IPS-NIHi11 (cell line): Measurements from ENCODE around the gene B4GALNT4.
"Not testable (repeated sequence)": the region's sequence is repeated elsewhere in the genome, so short reads cannot be mapped to it uniquely, and the experiment has no call there.

Source experiments
- DNase-seq: peaks from one replicate; pipeline ENCODE4 v3.0.0; 2012; ENCODE audit warnings: mixed read lengths, low spot score

The B4GALNT4 gene

DNA sequence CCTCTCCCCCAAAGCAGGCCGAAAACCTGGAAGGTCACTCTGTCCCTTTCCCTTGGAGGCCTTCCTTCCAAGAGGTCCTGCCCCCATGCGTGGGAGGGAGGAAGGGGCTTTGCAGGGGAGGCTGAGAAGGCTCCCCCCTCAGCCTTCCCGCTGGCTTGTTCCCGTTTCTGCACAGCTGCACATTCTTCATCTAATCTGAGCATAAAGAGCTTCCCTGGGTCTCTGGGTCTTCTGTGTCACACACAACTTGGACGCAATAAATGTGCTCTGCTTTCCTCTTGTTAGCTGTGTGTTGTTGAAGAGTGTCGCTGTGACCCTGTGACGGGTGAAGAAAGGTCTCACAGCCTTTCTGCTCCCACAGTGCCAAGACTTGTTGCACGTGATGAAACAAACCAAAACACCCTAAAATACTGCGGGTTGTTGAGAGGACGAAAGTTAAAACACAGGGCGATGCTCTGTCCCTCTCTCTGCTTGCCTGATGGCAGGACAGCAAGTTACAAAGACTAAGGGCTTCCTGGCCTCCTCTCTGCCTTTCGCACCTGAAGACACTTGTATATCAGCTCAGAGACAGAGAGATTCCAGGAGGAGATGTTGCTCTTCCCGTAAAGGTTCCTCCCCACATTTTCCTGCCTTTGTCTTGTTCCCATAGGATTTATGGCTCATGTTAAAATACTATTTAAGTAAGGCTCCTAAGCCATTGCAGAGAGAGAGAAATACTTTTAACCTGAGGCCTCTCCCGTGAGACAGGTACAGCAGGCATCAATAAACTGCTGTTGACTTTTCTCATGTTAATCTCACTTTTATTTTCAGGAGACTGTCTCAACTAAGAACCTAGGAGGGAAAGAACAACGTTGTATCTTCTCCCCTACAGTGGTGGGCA lies 33.3 kb upstream of the B4GALNT4 start:
- DNase-seq, result no peak

DNA sequence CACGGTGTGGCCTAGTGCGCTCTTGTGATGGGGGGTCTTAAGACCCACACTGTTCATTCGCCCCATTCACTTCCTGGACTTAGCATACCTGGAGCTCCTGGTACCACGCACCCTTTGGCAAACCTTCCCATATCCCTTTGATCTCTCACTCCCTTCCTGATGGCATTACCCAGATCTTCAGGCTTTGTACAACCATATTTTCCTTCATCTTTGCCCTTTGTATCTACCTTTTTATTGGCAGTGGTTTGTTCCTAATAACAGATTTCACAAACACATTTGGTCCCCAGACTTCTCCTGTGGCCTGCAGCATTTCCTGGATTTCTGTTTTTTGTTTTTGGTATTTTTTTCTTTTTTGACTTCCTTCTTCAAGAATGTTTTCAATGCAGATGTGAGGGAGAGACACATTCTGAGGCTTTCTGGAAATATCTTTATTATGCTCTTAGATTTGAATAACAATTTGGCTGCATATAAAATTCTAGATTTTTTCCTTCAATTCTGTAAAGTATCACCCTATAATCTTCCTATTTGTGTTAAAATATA lies 32.6 kb upstream of the B4GALNT4 start:
- no peak for DNase-seq

DNA sequence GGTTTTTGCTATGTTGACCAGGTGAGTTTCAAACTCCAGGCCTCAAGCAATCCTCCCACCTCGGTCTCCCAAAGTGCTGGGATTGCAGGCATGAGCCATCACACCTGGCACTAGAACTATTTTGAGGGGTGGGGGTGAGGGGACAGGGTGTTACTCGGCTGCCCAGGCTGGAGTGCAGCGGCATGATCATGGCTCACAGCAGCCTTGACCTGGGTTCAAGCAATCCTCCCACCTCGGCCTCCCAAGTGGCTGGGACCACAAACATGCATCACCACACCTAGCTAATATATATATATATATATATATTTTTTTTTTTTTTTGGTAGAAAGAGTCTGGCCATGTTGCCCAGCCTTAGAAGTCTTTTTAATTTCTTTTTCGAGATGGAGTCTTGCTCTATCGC lies 31.6 kb upstream of the B4GALNT4 start:
- DNase-seq, result no peak

DNA sequence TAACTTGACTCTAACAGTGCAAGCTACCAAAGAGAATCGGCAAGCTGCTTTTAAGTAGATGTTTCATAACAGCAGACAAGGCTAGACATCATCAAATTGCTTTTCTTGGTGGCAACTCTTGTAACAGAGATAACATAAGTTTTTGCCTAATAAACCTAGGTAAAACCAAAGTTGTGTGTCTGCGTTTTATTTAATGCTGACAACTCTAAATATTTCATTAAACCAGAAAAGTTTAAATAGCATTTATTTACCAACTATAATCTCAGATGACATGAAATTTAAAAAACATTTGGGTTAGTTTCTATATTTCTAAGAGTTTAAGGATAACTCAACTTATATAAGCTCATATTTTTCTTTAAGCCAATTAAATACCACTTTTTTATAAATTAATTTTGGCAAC lies 29.3 kb upstream of the B4GALNT4 start:
- DNase-seq, result no peak

DNA sequence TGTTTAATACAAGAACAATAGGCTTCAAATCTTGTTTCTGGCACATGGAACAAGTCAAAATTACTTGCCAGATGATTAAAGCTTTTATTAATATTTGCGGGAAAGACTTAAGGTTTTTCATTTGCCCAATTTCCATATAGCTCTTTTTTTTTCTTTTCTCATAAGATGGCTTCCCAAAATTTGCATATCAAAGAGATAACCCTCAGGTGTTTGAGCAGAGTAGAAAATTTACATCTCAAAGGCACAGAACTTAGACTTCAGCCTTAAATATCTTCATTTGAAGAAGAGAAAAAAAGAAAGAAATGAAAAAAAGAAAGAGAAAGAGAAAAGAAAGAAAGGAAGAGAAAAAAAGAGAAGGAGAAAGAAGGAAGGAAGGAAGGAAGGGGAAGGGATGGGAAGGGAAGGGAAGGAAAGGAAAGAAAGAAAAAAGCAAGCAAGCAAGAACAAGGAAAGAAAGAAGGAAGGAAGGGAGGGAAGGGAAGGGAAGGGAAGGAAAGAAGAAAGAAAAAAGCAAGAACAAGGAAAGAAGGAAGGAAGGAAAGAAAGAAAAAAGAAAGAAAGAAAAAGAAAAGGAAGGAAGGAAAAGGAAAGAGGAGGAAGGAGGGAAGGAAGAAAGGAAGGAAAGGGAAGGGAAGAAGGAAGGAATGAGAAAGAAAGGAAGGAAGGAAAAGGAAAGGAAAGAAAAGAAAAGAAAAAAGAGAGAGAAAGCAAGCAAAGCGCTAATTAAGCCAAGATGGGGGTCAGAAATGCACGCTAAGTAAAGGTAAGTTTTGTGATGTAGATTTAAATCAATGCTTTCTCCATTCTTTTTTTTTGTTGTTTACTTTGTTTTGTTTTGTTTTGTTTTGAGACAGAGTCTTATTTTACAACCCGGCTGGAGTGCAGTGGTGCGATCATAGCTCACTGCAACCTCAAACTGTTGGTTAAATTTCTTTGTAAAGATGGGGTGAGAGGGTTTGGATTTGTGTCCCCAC lies 28.5 kb upstream of the B4GALNT4 start:
- no peak for DNase-seq

DNA sequence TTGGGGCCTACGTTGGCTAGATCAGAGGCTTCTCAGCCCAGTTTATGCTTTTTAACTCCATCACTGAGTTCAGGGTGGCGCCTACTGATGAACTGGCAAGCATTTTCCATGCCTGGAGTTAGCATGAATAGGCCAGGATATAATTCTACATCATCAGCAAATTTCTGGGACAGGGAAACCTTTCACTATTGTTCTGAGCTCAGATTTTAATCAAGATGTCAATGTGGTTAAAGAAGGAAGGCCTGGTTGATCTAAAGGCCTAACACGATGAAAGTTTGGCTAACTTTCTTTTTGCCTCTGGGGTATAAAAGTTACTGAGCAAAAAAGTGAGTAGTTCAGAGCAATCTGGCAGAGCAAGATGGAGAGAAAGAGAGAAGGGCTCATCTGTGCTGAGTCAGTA lies 27.0 kb upstream of the B4GALNT4 start:
- no peak for DNase-seq

DNA sequence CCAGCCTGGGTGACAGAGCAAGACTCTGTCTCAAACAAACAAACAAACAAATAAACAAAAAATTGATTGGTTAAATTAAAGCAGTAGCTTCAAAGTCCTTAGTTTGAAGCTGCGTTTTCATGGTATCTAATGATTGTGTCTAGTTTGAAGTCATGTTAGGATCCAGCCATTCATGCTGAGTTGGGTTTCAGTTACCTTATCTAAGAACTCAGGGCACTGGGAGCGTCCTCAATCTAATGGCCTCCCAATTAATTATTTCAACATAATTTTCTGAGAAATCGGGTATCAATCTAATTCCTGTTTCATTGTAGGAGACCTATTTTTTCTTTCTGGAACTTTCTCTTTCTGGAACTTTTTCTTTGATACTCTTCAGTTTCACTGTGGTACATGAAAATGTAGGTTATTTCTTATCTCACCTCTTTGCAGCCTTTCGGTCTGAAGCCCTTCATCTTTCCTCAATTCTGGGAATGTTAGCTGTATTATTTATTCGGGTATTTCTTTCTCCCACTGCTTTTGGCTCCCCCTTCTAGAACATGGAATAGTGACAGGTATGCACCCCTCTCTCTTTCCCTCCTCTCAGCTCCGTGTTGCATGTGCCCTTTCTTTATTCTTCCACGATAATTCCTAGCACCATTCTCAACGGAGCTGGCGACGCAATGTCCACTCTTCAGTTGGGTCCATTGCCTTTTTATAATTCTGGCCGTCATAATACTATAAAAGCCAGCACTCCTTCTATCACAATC lies 24.3 kb upstream of the B4GALNT4 start:
- no peak for DNase-seq

DNA sequence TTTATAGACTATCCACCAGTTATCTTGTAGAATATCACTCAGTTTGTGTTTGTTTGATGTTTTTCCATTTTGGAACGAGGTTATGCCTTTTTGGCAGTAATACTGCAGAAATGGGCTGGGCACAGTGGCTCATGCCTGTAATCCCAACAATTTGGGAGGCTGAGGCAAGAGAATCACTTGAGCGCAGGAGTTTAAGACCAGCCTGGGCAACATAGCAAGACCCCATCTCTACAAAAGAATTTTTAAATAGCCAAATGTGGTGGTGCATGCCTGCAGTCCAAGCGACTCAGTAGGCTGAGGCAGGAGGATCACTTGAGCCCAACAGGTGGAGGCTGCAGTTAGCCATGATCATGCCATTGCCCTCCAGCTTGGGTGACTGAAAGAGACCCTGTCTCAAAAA lies 22.8 kb upstream of the B4GALNT4 start:
- no peak for DNase-seq

DNA sequence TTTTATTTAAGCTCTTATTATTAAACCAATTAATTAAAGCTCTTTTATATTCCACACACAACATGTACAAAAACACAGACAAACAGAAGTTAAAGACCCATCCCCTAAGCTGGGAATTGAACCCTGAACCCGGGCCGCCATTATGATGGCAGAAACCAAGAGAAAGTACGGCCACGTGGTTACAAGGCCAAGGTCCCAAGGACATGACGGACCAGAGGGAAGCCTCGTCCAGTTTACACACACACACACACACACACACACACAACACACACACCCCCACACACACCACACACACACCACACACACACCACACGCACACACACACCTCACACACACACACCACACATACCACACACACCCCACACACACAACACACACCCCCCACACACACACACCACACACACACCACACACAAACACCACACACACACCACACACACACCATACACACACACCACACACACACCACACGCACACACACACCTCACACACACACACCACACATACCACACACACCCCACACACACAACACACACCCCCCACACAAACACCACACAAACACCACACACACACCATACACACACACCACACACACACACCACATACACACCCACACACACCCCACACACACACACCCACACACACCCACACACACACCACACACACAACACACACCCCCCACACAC lies 19.9 kb upstream of the B4GALNT4 start:
- not testable (repeated sequence) for DNase-seq

DNA sequence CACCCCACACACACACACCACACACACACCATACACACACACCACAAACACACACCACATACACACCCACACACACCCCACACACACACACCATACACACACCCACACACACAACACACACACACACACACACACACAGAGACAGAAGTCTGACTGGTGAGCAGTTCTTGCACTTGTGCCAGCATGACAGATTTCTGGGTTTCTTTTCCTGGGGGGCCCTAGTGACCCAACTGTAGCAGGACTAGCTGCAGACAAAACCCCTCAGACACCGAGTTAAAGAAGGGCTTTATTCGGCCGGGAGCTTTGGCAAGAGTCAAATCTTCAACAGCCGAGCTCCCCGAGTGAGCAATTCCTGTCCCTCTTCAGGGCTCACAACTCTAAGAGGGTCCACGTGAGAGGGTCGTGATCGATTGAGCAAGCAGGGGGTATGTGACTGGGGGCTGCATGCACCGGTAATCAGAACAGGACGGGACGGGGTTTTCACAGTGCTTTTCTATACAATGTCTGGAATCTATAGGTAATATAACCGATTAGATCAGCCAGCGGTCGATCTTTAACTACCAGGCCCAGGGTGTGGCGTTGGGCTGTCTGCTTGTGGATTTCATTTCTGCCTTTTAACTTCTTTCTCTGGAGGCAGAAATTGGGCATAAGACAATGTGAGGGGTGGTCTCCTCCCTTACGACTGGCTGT lies 19.1 kb upstream of the B4GALNT4 start:
- not testable (repeated sequence) for DNase-seq

DNA sequence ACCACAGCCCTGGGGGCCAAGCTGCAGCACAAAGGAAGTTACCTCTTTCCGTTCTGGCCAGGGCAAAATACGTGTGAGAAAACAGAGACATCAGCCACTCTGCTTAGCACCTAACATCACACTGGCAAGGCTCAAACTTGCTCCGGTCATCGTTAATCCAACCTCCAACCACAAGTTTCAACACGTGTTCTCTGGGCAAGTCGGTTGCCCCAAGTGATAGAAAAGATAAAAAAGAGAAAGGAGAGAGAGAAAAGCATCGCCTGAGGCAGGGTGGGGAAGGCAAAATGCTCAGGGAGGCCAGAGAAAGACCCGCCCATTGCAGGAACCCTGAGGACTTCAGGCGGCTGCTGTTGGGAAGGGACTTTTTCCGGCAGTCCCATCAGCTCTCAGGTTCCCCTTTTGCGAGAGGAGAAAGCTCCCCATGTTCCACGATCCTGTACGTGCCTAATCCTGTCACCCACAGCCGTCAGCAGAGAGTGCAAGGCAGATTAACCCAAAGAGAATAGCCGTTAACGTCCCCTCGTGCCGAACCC lies 18.5 kb upstream of the B4GALNT4 start:
- no peak for DNase-seq

DNA sequence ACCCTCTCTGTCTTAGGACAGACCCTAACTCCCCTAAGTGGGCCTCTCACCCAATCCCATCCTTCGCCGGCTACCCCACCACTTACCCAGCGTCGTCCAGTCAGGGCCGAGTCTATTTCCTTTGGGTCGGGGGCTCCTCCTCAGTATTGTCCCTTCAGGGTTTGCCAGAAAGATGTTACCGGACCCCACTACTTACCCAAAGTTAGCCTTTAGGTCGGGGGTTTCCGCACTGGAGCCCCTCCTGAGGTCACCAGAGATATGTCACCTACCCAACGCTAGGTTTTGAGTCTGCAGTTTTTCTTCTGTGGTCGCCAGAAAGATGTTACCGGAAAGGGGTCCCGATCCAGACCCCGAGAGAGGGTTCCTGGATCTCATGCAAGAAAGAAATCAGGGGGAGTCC lies 17.9 kb upstream of the B4GALNT4 start:
- no peak for DNase-seq

DNA sequence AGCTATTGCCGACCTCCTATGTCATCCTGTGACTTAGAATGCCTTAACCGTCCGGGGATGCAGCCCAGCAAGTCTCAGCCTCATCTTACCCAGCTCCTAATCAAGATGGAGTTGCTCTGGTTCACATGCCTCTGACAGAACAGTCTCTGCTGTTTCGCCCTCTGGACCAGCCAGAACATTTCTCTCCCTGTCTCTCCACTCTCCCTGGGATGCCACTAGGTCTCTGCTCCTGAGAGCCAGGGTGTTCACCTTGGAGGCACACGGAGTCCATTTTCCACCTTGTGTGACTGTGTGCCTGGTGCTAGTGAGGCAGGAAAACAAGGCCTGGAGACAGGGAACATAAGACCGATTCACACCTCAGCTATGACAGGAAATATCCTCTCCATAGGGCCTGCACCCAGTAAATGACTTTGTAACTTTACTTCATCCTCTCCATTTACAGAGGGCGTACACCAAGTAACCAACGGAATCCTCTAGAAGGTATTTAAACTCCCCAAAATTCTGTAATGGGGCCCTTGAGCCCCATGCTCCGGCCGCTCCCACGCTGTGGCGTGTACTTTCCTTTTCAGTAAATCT lies 16.8 kb upstream of the B4GALNT4 start:
- DNase-seq, result no peak

DNA sequence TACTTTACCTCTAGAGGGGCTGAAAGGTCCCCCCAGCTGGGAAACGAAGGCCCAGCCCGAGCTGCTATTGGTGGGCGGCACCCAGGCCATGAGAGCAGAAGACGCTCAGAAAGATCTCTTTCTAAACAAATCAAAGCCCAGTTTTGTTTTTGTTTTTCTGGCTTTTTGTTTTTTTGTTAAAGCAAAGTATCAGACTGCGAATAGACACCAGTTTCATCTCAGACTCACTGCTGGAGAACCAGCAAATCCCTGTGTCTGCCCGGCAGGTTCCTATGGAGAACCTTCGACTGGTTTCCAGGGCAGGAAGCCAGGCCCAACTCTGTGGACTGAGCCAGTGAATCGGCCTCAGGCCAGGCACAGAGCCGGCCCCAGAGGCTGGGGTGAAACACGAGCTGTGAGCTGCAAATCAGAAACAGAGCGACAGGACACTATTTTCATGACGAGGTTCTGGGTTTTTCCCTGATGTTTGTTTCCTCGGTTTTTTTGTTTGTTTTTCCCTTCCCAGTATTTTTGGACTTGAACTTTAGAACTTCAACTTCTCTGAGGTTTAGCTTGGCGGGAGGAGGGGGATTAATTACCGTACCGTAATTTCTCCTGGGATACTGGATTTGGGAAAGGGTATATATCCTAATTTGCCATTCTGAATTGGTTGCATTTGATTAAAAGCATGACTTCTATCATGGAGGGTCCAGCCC lies 16.0 kb upstream of the B4GALNT4 start:
- DNase-seq, result no peak

DNA sequence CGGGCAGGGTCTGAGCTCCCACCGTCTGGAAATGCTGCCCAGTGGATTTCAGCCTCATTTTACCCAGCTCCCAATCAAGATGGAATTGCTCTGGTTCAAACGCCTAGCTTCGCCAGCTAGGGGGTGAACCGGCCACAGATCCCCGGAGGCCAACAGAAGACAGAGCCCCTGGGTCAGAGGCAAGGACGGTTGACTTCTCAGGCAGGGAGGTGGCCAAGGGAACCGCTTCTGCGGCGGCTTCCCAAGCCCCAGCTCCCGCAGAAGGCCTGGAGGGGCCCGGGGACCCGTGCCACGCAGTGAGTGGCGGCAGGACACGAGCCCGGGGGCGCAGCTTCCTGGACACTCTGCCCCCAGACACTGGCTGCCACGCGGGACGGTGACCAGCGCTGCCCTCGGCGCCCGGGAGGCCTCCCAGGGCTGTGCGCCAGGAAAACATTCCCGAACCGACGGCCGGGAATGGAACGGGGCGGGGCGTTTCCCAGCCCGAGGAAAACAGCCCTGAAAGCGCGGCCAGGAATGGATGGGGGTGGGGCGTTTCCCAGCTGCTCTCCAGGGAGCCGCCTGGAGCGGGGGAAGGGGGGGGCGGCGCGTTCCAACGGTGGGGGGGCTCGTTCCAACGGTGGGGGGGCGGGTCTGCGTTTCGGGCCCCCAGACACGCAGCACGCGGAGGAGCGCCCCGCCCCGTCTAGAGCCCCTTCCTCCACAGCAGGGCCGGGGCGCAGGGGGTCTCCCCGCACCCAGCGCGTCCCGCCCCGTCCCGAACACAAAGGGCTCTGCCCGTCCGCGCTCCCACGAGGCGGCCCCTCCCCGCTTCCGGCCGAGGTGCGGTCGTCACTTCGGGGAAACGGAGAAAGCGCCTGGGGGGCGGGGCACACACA lies 13.5 kb upstream of the B4GALNT4 start:
- peak; percentile 87 for DNase-seq

DNA sequence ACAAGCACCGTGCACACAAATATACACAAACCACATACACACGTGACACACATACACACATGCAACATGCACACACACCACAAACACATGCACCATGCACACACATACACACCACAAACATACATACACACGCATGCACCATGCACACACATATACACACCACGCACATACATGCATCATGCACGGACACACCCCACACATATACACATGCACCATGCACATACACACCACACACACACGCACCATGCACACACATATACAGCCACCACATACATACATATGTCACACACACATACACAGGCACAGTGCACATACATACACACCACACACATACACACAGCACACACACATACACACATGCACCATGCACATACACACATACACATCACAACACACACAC lies 12.7 kb upstream of the B4GALNT4 start:
- no peak for DNase-seq

DNA sequence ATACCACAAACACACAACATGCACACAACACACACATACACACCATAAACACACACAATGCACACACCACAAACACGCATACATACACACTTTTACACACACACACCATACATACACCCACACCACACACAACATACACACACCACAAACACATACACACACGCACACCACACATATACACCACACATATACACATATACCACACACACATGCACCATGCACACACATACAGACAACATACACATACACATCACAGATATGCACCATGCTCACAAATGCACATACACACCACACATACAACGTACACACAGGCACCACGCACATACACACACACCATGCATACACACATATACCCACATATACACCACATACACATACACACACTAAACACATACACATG lies 11.7 kb upstream of the B4GALNT4 start:
- DNase-seq, result no peak

DNA sequence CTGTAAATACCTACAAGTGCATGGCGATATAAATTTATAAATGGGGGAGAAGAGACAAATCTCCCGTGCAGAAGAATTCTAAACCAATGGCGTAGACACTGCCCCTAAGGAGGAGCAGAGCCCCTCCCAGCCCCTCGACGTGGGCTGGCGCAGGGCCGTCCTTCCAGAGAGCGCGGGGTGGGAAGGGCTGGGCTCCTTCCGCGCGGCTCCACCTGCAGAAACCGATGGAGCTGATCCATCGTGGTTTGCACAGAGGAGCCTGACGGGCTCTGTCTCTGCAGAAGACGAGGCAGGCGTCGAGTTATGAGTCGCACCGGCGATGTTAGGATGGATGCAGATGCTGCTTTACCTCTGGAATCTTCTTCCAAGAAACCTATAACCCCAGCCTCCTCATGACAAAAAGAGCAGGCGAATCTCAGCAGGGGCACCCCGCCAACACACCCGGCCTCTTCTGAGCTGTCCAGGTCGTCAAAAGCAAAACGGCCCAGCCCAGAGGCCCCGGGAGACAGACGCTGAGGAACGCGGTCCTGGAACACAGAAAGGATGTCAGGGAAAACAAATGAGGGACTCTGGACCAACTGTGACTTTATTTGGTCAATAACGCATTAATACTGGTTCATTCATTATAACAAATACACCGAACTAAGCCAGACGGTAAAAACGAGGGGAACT lies 11.0 kb upstream of the B4GALNT4 start:
- no peak for DNase-seq
